HG03342 (cell line): ENCODE data around the gene PCK2.
"Not testable (repeated sequence)": the region's sequence is repeated elsewhere in the genome, so short reads cannot be mapped to it uniquely, and the experiment has no call there.

Experiments
- ATAC-seq: cut with Tn5 transposase; IDR thresholded peaks from one replicate; pipeline ENCODE4 v1.9.1; 2021; ENCODE audit warnings: mild to moderate bottlenecking, moderate library complexity; ENCODE audit not compliant: unreplicated experiment

PCK2 gene

DNA sequence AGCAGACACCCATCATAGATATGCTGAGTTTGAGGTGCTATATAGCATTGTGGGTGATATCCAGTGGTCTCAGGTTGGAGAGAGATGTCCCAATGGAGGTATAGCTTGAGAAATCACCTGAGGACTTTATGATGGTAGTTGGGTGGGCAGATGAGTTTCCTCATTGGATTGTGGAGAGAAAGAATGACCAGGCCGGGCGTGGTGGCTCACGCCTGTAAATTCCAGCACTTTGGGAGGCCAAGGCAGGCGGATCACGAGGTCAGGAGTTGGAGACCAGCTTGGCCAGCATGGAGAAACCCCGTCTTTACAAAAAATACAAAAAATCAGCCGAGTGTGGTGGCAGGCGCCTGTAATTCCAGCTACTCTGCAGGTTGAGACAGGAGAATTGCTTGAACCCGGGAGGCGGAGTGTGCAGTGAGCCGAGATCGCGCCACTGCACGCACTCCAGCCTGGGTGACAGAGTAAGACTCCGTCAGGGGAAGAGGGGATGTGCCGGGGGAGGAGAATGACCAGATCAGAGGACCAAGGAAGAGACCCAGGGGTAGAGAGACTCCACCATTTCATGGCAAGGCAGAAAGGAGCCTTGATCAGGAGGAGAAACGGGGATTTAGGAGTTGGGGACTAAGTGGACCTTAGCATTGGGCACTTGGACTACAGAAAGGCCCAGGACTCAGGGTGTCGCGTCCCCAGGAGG, 757 bp upstream of the PCK2 start:
- no peak for ATAC-seq

DNA sequence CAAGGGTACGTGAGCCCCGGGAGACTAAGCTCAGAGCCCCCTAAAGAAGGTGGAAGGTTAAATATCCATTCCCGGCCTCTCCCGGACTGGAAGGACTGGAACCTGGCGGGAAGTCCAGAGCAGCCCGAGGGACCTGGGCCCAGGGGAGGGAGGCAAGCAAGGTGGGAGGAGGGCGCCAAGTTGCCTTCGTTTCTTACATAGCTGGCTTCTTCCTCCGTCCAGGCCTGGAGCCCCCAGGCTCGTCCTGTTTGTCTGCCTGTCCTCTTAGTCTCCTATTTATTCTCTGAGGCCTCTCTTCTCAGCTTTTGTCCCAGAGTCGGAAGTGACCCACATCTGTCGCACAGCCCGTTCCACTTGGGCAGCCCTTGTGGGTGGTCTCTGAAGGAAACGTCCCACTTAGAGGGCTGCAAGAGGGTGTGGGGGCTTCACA, 745 bp downstream of the PCK2 start:
- no peak for ATAC-seq

DNA sequence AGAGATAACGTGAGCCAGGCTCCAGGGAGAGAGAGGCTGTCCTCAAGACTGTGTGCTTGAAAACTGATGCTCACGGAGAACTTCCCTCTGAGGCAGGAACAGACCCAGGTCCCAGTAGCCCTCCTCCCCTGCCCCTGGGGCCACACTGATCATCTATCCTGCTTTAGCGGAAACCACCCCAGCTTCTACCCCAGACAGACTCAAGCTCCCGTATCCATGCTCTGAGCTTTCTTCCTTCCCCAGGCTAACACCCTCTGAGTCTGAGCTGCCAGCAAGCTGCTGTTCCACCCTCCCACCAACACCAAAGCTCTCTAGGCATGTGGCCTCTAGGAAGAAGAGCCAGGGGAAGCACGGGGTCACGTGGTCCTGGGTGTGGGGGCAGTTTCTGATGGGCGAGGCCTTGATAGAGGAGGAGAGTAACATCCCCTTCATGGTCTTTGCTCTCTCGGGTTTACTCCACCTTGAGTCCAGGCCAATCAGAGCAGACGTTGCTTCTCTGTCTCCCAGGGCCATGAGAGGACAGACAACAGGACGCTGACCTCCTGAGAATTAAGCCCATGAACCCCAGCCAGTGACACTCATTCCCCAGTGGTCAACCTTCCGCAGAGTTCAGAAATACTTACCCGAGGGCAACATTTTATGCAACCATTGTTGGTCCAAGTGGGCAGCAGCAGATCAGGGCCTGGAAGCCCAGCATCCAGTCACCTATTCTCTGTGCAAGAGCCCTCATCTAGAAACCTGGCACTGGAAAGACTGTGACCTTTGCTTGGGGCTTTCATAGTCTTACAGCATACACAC, 1.4 kb downstream of the PCK2 start:
- ATAC-seq: peak; percentile 71

DNA sequence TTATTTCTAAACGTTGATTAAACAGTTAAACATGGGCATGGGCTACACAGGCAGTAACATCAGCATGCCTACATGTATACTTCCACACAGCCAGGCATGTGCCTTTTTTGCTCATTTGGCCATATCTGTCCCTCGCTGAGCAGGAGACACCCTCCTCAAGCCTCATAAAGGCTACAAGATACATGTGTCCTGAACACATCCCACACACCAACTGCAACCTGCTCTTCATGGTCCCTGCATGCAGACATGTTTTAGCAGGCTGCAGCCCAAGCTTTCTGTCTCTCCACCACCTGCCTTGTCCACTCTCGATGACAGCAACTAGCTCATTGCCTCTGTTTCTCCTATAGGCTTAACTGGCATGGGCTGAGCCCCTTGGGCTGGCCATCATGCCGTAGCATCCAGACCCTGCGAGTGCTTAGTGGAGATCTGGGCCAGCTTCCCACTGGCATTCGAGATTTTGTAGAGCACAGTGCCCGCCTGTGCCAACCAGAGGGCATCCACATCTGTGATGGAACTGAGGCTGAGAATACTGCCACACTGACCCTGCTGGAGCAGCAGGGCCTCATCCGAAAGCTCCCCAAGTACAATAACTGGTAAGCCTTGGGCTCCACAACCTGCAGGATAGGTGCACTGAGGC, 2.6 kb downstream of the PCK2 start:
- ATAC-seq: no peak

DNA sequence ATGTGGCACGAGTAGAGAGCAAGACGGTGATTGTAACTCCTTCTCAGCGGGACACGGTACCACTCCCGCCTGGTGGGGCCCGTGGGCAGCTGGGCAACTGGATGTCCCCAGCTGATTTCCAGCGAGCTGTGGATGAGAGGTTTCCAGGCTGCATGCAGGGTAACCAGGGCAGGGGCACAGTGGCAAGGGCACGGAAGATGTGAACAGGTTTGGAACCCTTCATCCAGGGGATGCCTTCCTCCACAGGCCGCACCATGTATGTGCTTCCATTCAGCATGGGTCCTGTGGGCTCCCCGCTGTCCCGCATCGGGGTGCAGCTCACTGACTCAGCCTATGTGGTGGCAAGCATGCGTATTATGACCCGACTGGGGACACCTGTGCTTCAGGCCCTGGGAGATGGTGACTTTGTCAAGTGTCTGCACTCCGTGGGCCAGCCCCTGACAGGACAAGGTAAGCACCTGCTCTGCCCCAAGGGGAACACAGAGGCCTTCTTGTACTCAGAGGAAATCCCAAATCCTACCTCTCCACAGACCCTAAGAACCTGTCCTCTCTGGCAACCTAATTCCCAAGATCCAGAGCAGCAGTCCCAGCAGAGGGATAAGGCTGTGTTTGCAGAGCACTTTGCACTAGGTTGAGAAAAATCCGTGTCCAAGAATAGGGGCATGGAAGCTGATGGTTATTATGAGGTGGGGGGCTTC, 4.3 kb downstream of the PCK2 start:
- no peak for ATAC-seq

DNA sequence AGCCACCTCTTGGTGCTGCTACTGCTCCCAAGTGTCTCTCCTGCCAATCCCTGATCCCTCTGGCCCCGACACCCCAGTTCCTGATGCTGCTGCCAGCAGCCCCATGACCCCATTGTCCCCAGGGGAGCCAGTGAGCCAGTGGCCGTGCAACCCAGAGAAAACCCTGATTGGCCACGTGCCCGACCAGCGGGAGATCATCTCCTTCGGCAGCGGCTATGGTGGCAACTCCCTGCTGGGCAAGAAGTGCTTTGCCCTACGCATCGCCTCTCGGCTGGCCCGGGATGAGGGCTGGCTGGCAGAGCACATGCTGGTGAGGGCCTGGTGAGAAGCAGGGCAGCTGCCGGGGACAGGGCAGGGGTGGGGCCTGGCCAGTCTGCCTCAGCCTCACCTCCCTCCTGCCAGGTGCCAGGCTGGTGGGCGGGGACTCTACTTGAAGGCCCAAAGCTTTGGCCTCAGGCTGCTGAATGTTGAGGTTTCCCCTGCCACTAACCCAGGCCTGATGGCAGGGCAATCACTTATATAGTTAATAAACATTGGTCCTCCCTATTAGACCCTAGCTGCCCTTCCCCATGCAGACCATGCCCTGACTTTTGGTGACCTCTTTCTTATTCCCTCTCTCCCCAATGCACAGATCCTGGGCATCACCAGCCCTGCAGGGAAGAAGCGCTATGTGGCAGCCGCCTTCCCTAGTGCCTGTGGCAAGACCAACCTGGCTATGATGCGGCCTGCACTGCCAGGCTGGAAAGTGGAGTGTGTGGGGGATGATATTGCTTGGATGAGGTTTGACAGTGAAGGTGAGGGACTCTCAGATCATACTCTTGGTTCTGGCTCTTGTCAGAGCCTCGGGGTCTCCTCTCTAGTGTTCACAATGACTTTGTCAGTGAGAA, 5.1 kb downstream of the PCK2 start:
- no peak for ATAC-seq

DNA sequence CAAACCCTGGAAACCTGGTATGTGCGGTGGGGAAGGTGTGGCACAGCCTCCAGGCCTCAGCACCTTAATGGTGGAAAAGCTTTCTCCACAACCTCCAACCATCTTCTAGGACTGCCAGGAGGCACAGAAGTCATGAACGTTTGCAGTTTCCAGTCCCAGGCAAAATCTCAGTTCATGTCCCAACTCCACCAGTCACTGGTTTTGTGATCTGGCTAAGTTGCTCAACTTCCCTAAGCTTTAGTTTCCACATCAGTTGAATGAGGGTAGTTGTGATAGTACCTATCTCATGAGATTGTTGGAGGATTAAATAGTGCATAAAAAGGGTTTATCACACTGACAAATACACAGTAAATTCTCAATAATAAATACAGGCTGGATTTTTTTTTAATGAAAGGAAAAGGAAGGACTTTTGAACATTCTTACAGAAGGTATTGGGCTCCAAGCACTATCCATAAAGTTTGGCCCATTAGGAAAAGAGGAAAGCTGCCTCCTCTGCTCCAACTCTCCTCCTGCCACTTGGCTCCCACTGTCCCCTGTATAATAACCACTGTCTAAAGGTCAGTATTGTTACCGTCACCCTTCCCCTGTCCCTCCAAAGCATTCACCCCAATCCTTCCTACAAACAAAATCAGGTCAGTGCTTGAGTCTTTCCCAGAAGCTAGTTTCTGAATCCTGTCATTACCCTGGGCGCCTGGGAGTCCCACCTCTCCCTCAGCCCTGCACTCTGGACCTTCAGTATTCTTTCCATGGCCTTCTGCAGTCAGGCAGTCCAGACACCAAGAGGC, 6.3 kb downstream of the PCK2 start:
- no peak for ATAC-seq

DNA sequence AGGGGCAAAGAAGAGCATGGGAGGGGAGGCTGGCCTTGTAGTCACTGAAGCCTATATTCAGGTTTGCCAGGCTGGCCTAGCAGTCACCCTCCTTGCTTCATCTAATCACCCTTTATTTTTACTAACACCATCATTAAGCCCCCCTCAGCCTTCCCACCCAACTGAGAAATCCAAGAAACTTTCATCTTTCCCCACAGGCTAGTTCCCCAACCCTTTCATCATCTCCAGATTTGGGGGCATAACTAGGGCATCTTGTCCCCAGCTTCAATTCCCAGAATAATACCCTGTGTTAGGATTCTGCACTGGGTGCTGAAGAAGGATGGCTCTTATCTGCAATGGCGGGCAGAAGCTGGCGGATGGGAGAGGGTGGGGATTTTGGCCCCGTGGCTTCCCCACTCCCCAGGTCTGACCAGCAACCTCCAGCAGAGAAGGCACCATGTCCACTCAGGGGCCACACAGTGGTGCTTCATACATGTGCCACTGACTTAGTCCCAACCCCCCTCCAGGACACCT, 6.9 kb downstream of the PCK2 start:
- ATAC-seq: no peak

DNA sequence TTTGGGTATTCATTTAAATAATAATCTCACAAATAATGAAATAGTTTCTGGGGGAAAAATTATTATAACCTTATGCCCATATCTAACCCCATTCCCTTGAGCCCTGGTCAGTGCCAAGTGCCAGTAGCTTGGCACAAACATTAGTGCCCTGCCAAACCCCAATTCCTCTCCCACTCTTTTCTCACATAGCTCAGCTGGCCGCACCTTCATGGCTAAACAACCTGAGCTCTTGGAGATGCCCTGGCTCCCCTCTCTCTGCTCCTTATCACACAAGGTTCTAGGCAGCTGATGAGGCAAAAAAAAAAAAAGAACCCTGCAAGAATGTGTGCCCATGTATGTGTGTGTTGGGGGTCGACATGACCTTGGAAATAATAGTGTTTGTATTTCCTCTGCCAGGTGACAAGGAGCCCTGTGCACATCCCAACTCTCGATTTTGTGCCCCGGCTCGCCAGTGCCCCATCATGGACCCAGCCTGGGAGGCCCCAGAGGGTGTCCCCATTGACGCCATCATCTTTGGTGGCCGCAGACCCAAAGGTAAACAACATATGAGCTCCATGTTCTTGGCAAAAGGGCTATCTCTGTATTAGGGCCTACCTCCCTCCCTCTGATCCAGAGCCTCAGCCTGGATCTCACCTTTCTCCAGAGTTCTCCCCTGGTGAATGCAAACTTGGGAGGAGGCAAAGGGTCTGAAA, 8.4 kb downstream of the PCK2 start:
- no peak for ATAC-seq

DNA sequence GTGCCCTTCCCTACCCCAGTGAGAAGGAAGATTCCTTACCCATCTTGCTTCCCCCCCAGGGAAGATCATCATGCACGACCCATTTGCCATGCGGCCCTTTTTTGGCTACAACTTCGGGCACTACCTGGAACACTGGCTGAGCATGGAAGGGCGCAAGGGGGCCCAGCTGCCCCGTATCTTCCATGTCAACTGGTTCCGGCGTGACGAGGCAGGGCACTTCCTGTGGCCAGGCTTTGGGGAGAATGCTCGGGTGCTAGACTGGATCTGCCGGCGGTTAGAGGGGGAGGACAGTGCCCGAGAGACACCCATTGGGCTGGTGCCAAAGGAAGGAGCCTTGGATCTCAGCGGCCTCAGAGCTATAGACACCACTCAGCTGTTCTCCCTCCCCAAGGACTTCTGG, 9.3 kb downstream of the PCK2 start:
- ATAC-seq: no peak

DNA sequence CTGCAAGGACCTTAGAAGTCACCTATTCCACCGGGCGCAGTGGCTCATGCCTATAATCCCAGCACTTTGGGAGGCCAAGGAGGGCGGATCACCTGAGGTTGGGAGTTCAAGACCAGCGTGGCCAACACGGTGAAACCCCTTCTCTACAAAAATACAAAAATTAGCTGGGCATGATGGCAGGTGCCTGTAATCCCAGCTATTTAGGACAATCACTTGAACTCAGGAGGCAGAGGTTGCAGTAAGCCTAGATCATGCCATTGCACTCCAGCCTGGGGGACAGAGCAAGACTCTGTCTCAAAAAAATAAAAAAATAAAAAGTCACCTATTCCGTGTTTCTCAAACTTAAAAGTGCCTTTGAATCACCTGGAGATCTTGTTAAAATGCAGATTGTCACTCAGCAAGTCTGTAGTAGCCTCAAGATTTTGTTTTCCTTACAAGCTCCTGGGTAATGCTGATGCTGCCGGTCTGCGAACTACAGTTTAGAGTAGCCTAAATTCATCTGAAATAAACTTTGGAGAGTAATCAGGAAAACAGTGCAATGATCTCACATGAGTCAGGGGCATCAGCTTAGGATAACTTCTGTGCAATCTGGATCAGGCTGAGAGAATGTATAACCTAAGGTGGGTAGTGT, 11.6 kb downstream of the PCK2 start:
- not testable (repeated sequence) for ATAC-seq

DNA sequence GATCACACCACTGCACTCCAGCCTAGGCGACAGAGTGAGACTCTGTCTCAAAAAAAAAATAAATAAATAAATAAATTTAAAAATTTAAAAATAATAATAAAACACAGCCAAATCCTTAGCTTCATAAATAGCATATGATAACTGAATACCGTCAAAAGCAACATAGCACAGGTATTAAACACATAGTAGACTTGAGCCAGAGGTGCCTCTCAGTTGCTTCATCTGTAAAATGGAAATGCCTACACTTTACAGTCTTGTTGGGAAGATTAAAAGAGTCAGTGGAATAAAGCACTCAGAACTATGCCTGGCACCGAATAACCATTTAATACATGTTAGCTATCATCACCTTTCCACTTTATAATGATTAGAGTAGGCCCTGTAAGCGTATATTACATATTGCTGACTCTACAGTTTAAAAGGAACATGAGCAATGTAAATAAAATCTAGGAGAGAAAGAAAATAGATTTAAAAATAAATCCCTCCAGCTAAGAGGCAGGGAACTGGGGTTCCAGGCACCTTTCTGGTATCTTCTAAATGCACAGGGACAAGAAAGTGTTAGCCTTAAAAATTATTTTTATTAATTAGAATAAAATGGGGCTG, 12.7 kb downstream of the PCK2 start:
- ATAC-seq: no peak

DNA sequence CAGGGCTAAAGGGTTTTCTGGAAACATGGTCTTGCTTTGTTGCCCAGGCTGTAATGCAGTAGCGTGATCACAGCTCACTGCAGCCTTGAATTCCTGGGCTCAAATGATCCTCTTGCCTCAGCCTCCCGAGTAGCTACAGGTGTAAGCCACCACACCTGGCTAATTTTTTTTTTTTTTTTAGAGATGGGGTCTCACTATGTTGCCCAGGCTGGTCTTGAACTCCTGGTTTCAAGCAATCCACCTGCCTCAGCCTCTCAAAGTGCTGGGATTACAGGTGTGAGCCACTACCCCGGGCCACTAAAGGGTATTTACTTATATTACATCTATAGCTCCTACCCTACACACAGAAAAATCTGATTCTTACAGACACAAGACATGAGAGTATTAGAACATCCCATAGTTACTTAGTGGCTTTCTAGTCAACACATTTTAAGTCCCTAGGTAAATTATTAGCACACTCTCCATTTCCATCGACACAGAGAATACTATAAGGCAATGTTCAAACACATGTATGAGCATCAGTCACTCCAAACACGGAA, 14.3 kb downstream of the PCK2 start:
- peak; percentile 22 for ATAC-seq

DNA sequence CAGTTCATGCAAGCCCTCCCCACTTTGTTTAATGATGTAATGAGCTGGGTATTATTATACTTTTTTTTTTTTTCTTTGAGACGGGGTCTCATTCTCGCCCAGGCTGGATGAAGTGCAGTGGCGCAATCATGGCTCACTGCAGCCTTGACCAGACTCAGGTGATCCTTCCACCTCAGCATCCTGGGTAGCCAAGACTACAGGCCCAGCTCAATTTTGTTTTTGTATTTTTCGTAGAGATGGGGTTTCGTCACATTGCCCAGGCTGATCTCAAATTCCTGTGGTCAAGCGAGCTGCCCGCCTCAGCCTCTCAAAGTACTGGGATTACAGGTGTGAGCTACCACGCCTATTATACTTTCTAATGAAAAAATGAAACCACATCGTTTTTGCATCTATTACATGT, 15.9 kb downstream of the PCK2 start:
- ATAC-seq: no peak

DNA sequence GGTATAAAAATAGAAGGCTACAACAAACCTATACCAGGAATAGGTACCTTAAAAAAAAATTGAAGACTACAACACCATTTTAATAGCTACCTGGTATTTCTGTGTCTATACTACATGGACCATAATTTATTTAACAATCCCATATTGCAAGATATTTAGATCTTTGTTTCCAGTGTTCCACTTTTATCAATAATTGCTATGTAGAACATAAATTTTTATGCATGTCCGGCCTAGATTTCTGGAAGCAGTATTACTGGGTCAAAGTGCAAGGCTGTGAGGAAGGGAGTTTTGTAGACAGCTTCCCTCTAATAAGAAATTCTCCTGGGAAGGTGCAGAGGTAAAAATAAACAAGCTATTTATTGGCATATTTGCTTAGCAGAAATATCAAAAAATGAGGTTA, 16.4 kb downstream of the PCK2 start:
- no peak for ATAC-seq

DNA sequence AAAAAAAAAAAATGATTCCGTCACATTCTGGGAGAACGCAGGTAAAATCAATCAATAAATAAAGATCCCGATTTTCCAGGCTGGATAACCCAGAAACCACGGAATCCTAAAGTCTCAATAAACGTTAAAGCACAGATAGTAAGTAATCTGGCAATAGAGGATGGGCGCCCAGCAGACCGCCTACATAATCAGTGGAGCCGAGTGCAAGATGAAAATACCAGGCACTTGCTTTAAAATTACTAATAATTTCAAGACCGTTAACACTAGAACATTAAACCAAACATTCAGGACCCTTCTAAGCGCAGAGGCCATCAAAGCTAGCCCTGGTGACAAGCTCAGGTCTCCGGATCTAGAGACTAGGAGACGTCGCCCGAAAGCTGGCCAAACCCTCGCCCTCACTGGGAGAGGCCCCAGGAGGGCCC, 19.3 kb downstream of the PCK2 start:
- ATAC-seq: no peak

DNA sequence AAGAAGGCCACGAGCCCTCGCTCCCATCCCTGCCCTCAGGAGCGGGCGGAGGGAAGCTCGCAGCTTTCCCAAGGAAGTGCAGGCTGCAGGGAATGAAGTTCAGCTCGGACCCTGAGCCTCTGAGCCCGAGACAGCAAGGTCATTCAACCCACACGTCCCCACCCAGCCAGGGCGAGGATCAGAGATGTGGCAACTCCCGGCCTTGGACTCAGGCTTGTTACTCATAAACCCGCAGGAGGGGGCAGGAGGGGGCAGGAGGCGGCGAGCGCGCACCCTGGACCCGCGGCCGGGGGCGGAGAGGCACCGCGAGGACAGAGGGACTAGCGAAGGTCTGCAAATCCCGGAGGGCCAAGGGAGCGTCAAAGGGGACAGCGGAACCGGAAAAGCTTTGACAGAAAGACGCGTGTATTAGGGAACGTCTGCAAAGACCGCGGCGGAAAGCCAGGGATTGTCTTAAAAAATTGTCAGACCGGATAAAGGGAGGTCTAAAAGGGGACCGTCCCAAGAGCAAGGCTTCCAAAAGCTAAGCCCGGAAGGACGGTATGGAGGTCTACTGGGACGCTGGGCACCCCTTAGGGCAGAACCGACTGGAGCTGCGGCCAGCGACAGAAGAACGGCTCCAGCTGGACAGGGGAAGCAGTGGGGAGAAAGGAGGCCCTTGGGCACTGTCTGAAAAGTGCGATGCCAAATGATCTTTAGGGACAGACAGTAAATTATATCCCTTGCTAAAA, 19.9 kb downstream of the PCK2 start:
- peak; percentile 25 for ATAC-seq
